Endothelial cell of umbilical vein (primary cell): ENCODE data around the gene PPP2R5D. TPM values are rescaled to one million over a fixed set of nuclear protein-coding genes. Genes with fewer than 3 reads are reported as not detected.

Experiments used
- BruUV-seq: library from RNA; stranded (reverse); fragments of 400-500 nt; replicated peaks from 2 replicates; lab custom pipeline; 2021; lab: Mats Ljungman, UMichigan
- CTCF ChIA-PET: fragments of 300-600, 350-600 bp; sonication (Branson Sonifier 250); formaldehyde crosslinking; loops from one replicate; lab custom pipeline; 2021; ENCODE audit warnings: antibody characterized with exemption, inconsistent platforms; lab: Charles Lee
- POLR2A ChIA-PET: fragments of 300-600, 350-600 bp; sonication (Branson Sonifier 250); formaldehyde crosslinking; loops from one replicate; lab custom pipeline; 2021; ENCODE audit warnings: antibody characterized with exemption, inconsistent platforms; lab: Charles Lee
- DNase-seq: peaks from one replicate; pipeline ENCODE4 v3.0.0-alpha.2; 2011; ENCODE audit warnings: low read depth, low spot score
- FAIRE-seq: peaks from 2 replicates; lab custom pipeline; 2011; peaks lifted over from hg19 to GRCh38; lab: Jason Lieb, UNC
- H2AFZ ChIP-seq: 2 replicates; pipeline ENCODE4 v1.6.0; 2012; ENCODE audit warnings: low read depth, low read length, control low read depth, inconsistent platforms
- H3K27ac ChIP-seq: 2 replicates; pipeline ENCODE4 v1.5.1; 2011; ENCODE audit warnings: low read depth, mild to moderate bottlenecking, control low read depth, low read length, moderate library complexity; ENCODE audit not compliant: insufficient read depth
- H3K27me3 ChIP-seq, 2 experiments: 2 replicates each; pipeline versions ENCODE4 v1.6.0 to v1.6.1; 2011; ENCODE audit warnings: low read length in 2 of 2, mixed read lengths in 1 of 2; ENCODE audit not compliant: control insufficient read depth in 2 of 2, insufficient read depth in 2 of 2
- H3K36me3 ChIP-seq, 2 experiments: 2 replicates in 1 of 2; 3 replicates in 1 of 2; pipeline ENCODE4 v1.5.1; 2011; ENCODE audit warnings: low read length in 2 of 2, mild to moderate bottlenecking in 1 of 2, moderate library complexity in 1 of 2; ENCODE audit not compliant: control insufficient read depth in 2 of 2, insufficient read depth in 2 of 2; ENCODE audit errors: extremely low read depth in 1 of 2
- H3K4me1 ChIP-seq: 3 replicates; pipeline ENCODE4 v1.5.1; 2011; ENCODE audit warnings: mild to moderate bottlenecking, low read length; ENCODE audit not compliant: control insufficient read depth, insufficient read depth; ENCODE audit errors: extremely low read depth
- H3K4me2 ChIP-seq: 2 replicates; pipeline ENCODE4 v1.6.1; 2011; ENCODE audit warnings: low read length, control low read depth, mixed read lengths; ENCODE audit not compliant: insufficient read depth
- H3K4me3 ChIP-seq, 3 experiments: fragments of 200-600 bp in 1 of 3; sonication (generic), shearing (Covaris generic) in 1 of 3; replicated peaks in 1 of 3; 2 replicates each; pipeline ENCODE4 v1.5.1; 2011 to 2016; ENCODE audit warnings: control low read depth in 3 of 3, low read length in 3 of 3, mild to moderate bottlenecking in 2 of 3, inconsistent platforms in 1 of 3, low read depth in 1 of 3, moderate library complexity in 1 of 3; ENCODE audit not compliant: insufficient read depth in 1 of 3
- H3K79me2 ChIP-seq: 2 replicates; pipeline ENCODE4 v1.6.0; 2012; ENCODE audit warnings: low read length, inconsistent platforms; ENCODE audit not compliant: control insufficient read depth, insufficient read depth
- H3K9ac ChIP-seq: replicated peaks from 2 replicates; pipeline ENCODE3; 2011; ENCODE audit warnings: low read length, control low read depth; ENCODE audit not compliant: insufficient read depth; ENCODE audit errors: extremely low read depth
- H3K9me1 ChIP-seq: replicated peaks from 3 replicates; pipeline ENCODE4 v1.6.0; 2011; ENCODE audit warnings: mild to moderate bottlenecking, low read length; ENCODE audit not compliant: control insufficient read depth, insufficient read depth; ENCODE audit errors: extremely low read depth
- H3K9me3 ChIP-seq: replicated peaks from 2 replicates; pipeline ENCODE4 v1.5.1; 2012; ENCODE audit warnings: low read length, inconsistent platforms; ENCODE audit not compliant: control insufficient read depth, insufficient read depth
- H4K20me1 ChIP-seq: replicated peaks from 2 replicates; pipeline ENCODE3; 2011; ENCODE audit warnings: mild to moderate bottlenecking, low read length; ENCODE audit not compliant: control insufficient read depth, insufficient read depth; ENCODE audit errors: extremely low read depth
- CTCF ChIP-seq, 2 donors: IDR thresholded peaks; 1 replicate in 1 of 2; 2 replicates in 1 of 2; pipeline ENCODE4 v1.5.1; 2011; ENCODE audit warnings: low read length in 2 of 2, mild to moderate bottlenecking in 2 of 2, moderate library complexity in 2 of 2, control low read depth in 1 of 2, inconsistent platforms in 1 of 2, low read depth in 1 of 2; ENCODE audit not compliant: insufficient read depth in 1 of 2; ENCODE audit errors: extremely low read depth in 1 of 2
- EZH2 ChIP-seq: IDR thresholded peaks from 2 replicates; pipeline ENCODE4 v1.6.1; 2012; ENCODE audit warnings: borderline replicate concordance, low read depth, mild to moderate bottlenecking, moderate library complexity, low read length, inconsistent platforms; ENCODE audit not compliant: severe bottlenecking
- FOS ChIP-seq: IDR thresholded peaks from 2 replicates; pipeline ENCODE4 v1.6.1; 2011; ENCODE audit warnings: mild to moderate bottlenecking, low read length, moderate library complexity, borderline replicate concordance; ENCODE audit not compliant: insufficient read depth
- GATA2 ChIP-seq: IDR thresholded peaks from 2 replicates; pipeline ENCODE4 v1.7.0; 2011; ENCODE audit warnings: low read depth, mild to moderate bottlenecking, moderate library complexity, mixed read lengths, low read length; ENCODE audit not compliant: insufficient read length, insufficient read depth
- JUN ChIP-seq: IDR thresholded peaks from 2 replicates; pipeline ENCODE4 v1.6.1; 2011; ENCODE audit warnings: borderline replicate concordance, low read depth; ENCODE audit not compliant: insufficient read length, insufficient read depth
- MAX ChIP-seq: IDR thresholded peaks from 2 replicates; pipeline ENCODE4 v1.6.1; 2011; ENCODE audit not compliant: insufficient read depth, insufficient read length
- MYC ChIP-seq: IDR thresholded peaks from one replicate; pipeline ENCODE4 v1.6.1; 2011; ENCODE audit warnings: mild to moderate bottlenecking, low read depth, low read length
- POLR2A ChIP-seq: IDR thresholded peaks from 2 replicates; pipeline ENCODE4 v1.6.1; 2012; ENCODE audit warnings: low read depth, mild to moderate bottlenecking, control low read depth, low read length
- POLR2AphosphoS5 ChIP-seq: IDR thresholded peaks from 2 replicates; pipeline ENCODE4 v1.6.1; 2012; ENCODE audit warnings: low read depth, mild to moderate bottlenecking, control low read depth, low read length, moderate library complexity; ENCODE audit not compliant: insufficient read depth
- dilution Hi-C: fragments of 300-500 bp; cut with MboI; formaldehyde crosslinking; loops from one replicate; pipeline ENCODE4 v1.15.0; 2019; ENCODE audit warnings: low sequenced_read_pairs; ENCODE audit not compliant: extremely low pct_ligation_motif_present
- intact Hi-C: fragments of 100-400 bp; cut with micrococcal nuclease; formaldehyde crosslinking; loops from one replicate; pipeline ENCODE4 v1.10.0; 2022
- polyA plus RNA-seq, 4 experiments: library from polyadenylated mRNA; depleted of rRNA in 3 of 4; stranded (reverse) in 3 of 4; unstranded in 1 of 4; fragments of >200 nt; gene quantifications; 2 replicates each; pipeline versions ENCODE4 v1.2.1 to v1.2.3, GENCODE V29; 2011 to 2012; ENCODE audit warnings: missing spikeins in 1 of 4
- total RNA-seq: library from RNA; stranded (reverse); gene quantifications from 2 replicates; pipeline ENCODE4 v1.2.3, GENCODE V29; 2021

PPP2R5D gene
- total and polyA plus RNA-seq, 2 donors (not counting 3 experiments of a cell fraction or from before 2014, with no cell fraction given), result 45.5 to 60.2 TPM

GRCh38 chr6:43047998-43048397, 63.6 kb downstream of the PPP2R5D start:
- H3K9ac ChIP-seq, result no peak overlapping the region
- ChIA-PET POLR2A (interaction anchor here (0.8 kb wide), 1 partner anchor 10 kb away, joined by 3 read pairs; no protein-coding TSS in a partner anchor), CTCF (no interaction called here)
- H4K20me1 ChIP-seq, result no peaks in the 10 kb centered on the region
- H3K4me1 ChIP-seq, result peaks cover 4% of the 10 kb centered on the region
- no peak overlapping the region for H3K27ac ChIP-seq
- no peaks in the 10 kb centered on the region for H3K9me1 ChIP-seq
- dilution Hi-C loops, result no loop called here
- peaks cover 1 to 46% of the 10 kb centered on the region in 2 experiments for H3K36me3 ChIP-seq
- no peak overlapping the region for H2AFZ ChIP-seq
- intact Hi-C loops, result no loop called here
- FAIRE-seq (no peak), DNase-seq (no peak)
- H3K27me3 ChIP-seq, result no peaks in the 10 kb centered on the region
- H3K4me3 ChIP-seq, result no peak overlapping the region
- no TSS peak for BruUV-seq
- peaks cover 2% of the 10 kb centered on the region for H3K79me2 ChIP-seq
- H3K9me3 ChIP-seq, result no peaks in the 10 kb centered on the region
- no peak overlapping the region for H3K4me2 ChIP-seq
- no peak for TF ChIP-seq FOS
- TF ChIP-seq JUN, result no peak
- no peak for TF ChIP-seq GATA2
- TF ChIP-seq MAX, result no peak
- no peak for TF ChIP-seq MYC
- TF ChIP-seq POLR2AphosphoS5, result no peak
- TF ChIP-seq CTCF (IDR thresholded peaks at IDR 0.05; ENCODE audit: extremely low read depth in 1 of 2, insufficient read depth in 1 of 2, low read depth in 1 of 2, low read length in 2 of 2), result no peak
- no peak for TF ChIP-seq EZH2
- no peak for TF ChIP-seq POLR2A
